Measurements from ENCODE around the gene STX1B. TPM values are rescaled to one million over a fixed set of nuclear protein-coding genes. Genes with fewer than 3 reads are reported as not detected.

The STX1B gene
- polyA plus RNA-seq, 1 donor (not counting 4 experiments of a cell fraction or from before 2014, with no cell fraction given) = 0.34 TPM

DNA sequence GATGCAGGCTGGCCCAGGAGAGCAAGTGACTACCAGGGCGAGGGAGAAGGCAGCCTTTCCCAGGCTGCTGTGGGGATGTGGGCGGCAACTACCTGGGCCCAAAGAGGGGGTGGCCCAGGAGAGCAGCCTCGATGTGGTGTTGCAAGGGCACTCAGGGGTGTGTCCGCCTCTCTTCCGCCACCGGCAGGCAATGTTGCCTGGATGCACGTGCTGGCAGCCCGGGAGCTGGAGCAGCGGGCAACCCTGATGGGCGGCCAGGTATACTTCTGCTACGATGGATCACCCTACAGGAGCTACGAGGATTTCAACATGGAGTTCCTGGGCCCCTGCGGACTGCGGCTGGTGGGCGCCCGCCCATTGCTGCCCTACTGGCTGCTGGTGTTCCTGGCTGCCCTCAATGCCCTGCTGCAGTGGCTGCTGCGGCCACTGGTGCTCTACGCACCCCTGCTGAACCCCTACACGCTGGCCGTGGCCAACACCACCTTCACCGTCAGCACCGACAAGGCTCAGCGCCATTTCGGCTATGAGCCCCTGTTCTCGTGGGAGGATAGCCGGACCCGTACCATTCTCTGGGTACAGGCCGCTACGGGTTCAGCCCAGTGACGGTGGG lies 22.8 kb downstream of the STX1B start:
- H3K4me1 ChIP-seq (ENCODE audit: control insufficient read depth, extremely low read depth, insufficient read depth, low read length) = peaks cover 11% of the 10 kb centered on the region
- TF ChIP-seq, protein P1, sequence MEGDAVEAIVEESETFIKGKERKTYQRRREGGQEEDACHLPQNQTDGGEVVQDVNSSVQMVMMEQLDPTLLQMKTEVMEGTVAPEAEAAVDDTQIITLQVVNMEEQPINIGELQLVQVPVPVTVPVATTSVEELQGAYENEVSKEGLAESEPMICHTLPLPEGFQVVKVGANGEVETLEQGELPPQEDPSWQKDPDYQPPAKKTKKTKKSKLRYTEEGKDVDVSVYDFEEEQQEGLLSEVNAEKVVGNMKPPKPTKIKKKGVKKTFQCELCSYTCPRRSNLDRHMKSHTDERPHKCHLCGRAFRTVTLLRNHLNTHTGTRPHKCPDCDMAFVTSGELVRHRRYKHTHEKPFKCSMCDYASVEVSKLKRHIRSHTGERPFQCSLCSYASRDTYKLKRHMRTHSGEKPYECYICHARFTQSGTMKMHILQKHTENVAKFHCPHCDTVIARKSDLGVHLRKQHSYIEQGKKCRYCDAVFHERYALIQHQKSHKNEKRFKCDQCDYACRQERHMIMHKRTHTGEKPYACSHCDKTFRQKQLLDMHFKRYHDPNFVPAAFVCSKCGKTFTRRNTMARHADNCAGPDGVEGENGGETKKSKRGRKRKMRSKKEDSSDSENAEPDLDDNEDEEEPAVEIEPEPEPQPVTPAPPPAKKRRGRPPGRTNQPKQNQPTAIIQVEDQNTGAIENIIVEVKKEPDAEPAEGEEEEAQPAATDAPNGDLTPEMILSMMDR (optimal IDR thresholded peaks at IDR 0.05 in 1 of 3, IDR thresholded peaks at IDR 0.05 in 1 of 3, conservative IDR thresholded peaks at IDR 0.05 in 1 of 3; ENCODE audit: extremely low read depth in 1 of 3, insufficient read depth in 2 of 3, low read length in 3 of 3) = no peak
- no peak for TF ChIP-seq EZH2 (IDR thresholded peaks at IDR 0.05; ENCODE audit: low read length)
- dilution Hi-C loops (cut with MboI; ENCODE audit: extremely low pct_ligation_motif_present, low sequenced_read_pairs) = no loop called here
- no peak for DNase-seq (ENCODE audit: low read depth, low spot score)
- no peaks in the 10 kb centered on the region for H3K27me3 ChIP-seq (ENCODE audit: control insufficient read depth, extremely low read depth, insufficient read depth, low read length)
- H3K9me3 ChIP-seq (ENCODE audit: control insufficient read depth, low read depth, low read length) = no peaks in the 10 kb centered on the region
- H3K36me3 ChIP-seq (ENCODE audit: control insufficient read depth in 2 of 2, extremely low read depth in 1 of 2, insufficient read depth in 2 of 2, low read length in 2 of 2) = peaks cover 4 to 5% of the 10 kb centered on the region in 2 experiments
- no peaks in the 10 kb centered on the region for H3K79me2 ChIP-seq (ENCODE audit: control insufficient read depth, insufficient read depth, low read length)
- no peaks in the 10 kb centered on the region for H4K20me1 ChIP-seq (ENCODE audit: control insufficient read depth, extremely low read depth, insufficient read depth, low read length)
- no peaks in the 10 kb centered on the region for H3K9me1 ChIP-seq (ENCODE audit: control insufficient read depth, extremely low read depth, insufficient read depth, low read length)
- no peak for FAIRE-seq
- no peak overlapping the region for H3K4me3 ChIP-seq (ENCODE audit: control insufficient read depth in 2 of 3, extremely low read depth in 1 of 3, insufficient read depth in 2 of 3, low read depth in 1 of 3, low read length in 3 of 3)
- no peak overlapping the region for H3K4me2 ChIP-seq (ENCODE audit: control insufficient read depth, extremely low read depth, insufficient read depth, low read depth, low read length)
- no peak overlapping the region for H2AFZ ChIP-seq (ENCODE audit: control insufficient read depth, low read length)
- H3K9ac ChIP-seq (ENCODE audit: control insufficient read depth, extremely low read depth, insufficient read depth, low read length) = no peak overlapping the region
- H3K27ac ChIP-seq (ENCODE audit: control insufficient read depth, insufficient read depth, low read length) = no peak overlapping the region

DNA sequence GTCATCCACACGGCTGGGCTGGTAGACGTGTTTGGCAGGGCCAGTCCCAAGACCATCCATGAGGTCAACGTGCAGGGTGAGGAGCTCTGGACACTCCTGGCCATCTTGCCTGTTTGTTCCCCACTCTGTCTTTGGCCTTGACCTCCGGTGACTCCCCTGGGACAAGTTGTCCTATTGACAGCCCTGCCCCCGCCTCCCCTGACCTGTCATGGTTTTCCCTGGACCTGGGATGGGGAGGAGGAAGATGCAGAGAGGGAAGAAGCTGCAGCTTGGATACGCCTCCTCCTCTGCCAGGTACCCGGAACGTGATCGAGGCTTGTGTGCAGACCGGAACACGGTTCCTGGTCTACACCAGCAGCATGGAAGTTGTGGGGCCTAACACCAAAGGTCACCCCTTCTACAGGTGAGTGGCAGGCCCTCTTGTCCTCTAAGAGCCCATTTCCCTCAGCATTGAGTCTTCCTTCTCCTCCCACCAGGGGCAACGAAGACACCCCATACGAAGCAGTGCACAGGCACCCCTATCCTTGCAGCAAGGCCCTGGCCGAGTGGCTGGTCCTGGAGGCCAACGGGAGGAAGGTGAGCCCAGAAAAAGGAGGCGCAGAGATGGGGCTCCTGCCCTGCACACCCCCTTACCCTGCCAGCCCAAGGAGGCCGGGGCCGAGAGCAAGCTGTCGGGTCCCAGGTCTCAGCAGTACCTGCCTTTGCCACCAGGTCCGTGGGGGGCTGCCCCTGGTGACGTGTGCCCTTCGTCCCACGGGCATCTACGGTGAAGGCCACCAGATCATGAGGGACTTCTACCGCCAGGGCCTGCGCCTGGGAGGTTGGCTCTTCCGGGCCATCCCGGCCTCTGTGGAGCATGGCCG lies 24.1 kb downstream of the STX1B start:
- no peak for FAIRE-seq

More for the DNA sequence above, 24.1 kb downstream of the STX1B start:
- Histone ChIP-seq H3K4me1 (ENCODE audit: control insufficient read depth, extremely low read depth, insufficient read depth, low read length) (peaks cover 15% of the 10 kb centered on the region), H3K4me2 (ENCODE audit: control insufficient read depth, extremely low read depth, insufficient read depth, low read depth, low read length) (no peak overlapping the region), H3K79me2 (ENCODE audit: control insufficient read depth, insufficient read depth, low read length) (no peaks in the 10 kb centered on the region), H3K27ac (ENCODE audit: control insufficient read depth, insufficient read depth, low read length) (no peak overlapping the region), H3K36me3 (ENCODE audit: control insufficient read depth in 2 of 2, extremely low read depth in 1 of 2, insufficient read depth in 2 of 2, low read length in 2 of 2) (peaks cover 5 to 10% of the 10 kb centered on the region in 2 experiments), H3K4me3 (ENCODE audit: control insufficient read depth in 2 of 3, extremely low read depth in 1 of 3, insufficient read depth in 2 of 3, low read depth in 1 of 3, low read length in 3 of 3) (no peak overlapping the region), H3K9me1 (ENCODE audit: control insufficient read depth, extremely low read depth, insufficient read depth, low read length) (no peaks in the 10 kb centered on the region), H3K9ac (ENCODE audit: control insufficient read depth, extremely low read depth, insufficient read depth, low read length) (no peak overlapping the region), H3K9me3 (ENCODE audit: control insufficient read depth, low read depth, low read length) (no peaks in the 10 kb centered on the region), H4K20me1 (ENCODE audit: control insufficient read depth, extremely low read depth, insufficient read depth, low read length) (no peaks in the 10 kb centered on the region), H2AFZ (ENCODE audit: control insufficient read depth, low read length) (no peak overlapping the region), H3K27me3 (ENCODE audit: control insufficient read depth, extremely low read depth, insufficient read depth, low read length) (no peaks in the 10 kb centered on the region)
- TF ChIP-seq EZH2 (IDR thresholded peaks at IDR 0.05; ENCODE audit: low read length) = no peak
- TF ChIP-seq, protein P1 (optimal IDR thresholded peaks at IDR 0.05 in 1 of 3, IDR thresholded peaks at IDR 0.05 in 1 of 3, conservative IDR thresholded peaks at IDR 0.05 in 1 of 3; ENCODE audit: extremely low read depth in 1 of 3, insufficient read depth in 2 of 3, low read length in 3 of 3) = no peak
- dilution Hi-C loops (cut with MboI; ENCODE audit: extremely low pct_ligation_motif_present, low sequenced_read_pairs) = no loop called here
- no peak for DNase-seq (ENCODE audit: low read depth, low spot score)
